Measurements from ENCODE around the gene NUAK1.

The NUAK1 gene

GRCh38 chr12:106176560-106176959, 37.8 kb upstream of the NUAK1 start:
- peaks cover 60% of the 10 kb centered on the region for H3K4me1 ChIP-seq (ENCODE audit: low read depth, poor library complexity, severe bottlenecking)
- no peak overlapping the region for H3K9ac ChIP-seq
- no peak overlapping the region for H3K4me3 ChIP-seq (IDR thresholded peaks at IDR 0.05; ENCODE audit: insufficient read depth, low read depth, low read length)
- no peaks in the 10 kb centered on the region for H3K79me2 ChIP-seq (ENCODE audit: insufficient read depth, low read depth)
- H2AFZ ChIP-seq (ENCODE audit: low read depth) = no peak overlapping the region
- H3K36me3 ChIP-seq (ENCODE audit: insufficient read depth) = no peaks in the 10 kb centered on the region
- no peak overlapping the region for H3K27ac ChIP-seq
- H3K4me2 ChIP-seq = no peak overlapping the region
- no peak for TF ChIP-seq CTCF (conservative IDR thresholded peaks at IDR 0.05; ENCODE audit: low read depth, low read length)
- H4K20me1 ChIP-seq (ENCODE audit: insufficient read depth) = no peaks in the 10 kb centered on the region
- no peaks in the 10 kb centered on the region for H3K27me3 ChIP-seq (ENCODE audit: insufficient read depth, low read depth)

GRCh38 chr12:106174876-106175275, 36.1 kb upstream of the NUAK1 start:
- Histone ChIP-seq H3K4me2 (0 out of 2 replicates have a peak overlapping the region, but pooled peaks have one; percentile 27), H3K36me3 (ENCODE audit: insufficient read depth) (no peaks in the 10 kb centered on the region), H3K79me2 (ENCODE audit: insufficient read depth, low read depth) (no peaks in the 10 kb centered on the region), H3K4me3 (IDR thresholded peaks at IDR 0.05; ENCODE audit: insufficient read depth, low read depth, low read length) (no peak overlapping the region), H2AFZ (ENCODE audit: low read depth) (no peak overlapping the region), H3K4me1 (ENCODE audit: low read depth, poor library complexity, severe bottlenecking) (peaks cover 77% of the 10 kb centered on the region), H3K27ac (peak overlapping the region; percentile 93; the same call in 1 of the 2 replicates), H3K27me3 (ENCODE audit: insufficient read depth, low read depth) (no peaks in the 10 kb centered on the region), H4K20me1 (ENCODE audit: insufficient read depth) (no peaks in the 10 kb centered on the region), H3K9ac (no peak overlapping the region)
- no peak for TF ChIP-seq CTCF (conservative IDR thresholded peaks at IDR 0.05; ENCODE audit: low read depth, low read length)

GRCh38 chr12:106173442-106173841, 34.7 kb upstream of the NUAK1 start:
- no peaks in the 10 kb centered on the region for H3K79me2 ChIP-seq (ENCODE audit: insufficient read depth, low read depth)
- H3K36me3 ChIP-seq (ENCODE audit: insufficient read depth) = no peaks in the 10 kb centered on the region
- no peak overlapping the region for H3K9ac ChIP-seq
- peak overlapping the region; percentile 93 for H3K27ac ChIP-seq
- no peak for TF ChIP-seq CTCF (conservative IDR thresholded peaks at IDR 0.05; ENCODE audit: low read depth, low read length)
- H3K4me1 ChIP-seq (ENCODE audit: low read depth, poor library complexity, severe bottlenecking) = peaks cover 70% of the 10 kb centered on the region
- no peak overlapping the region for H2AFZ ChIP-seq (ENCODE audit: low read depth)
- no peak overlapping the region for H3K4me3 ChIP-seq (IDR thresholded peaks at IDR 0.05; ENCODE audit: insufficient read depth, low read depth, low read length)
- H3K27me3 ChIP-seq (ENCODE audit: insufficient read depth, low read depth) = no peaks in the 10 kb centered on the region
- peak overlapping the region; percentile 96 for H3K4me2 ChIP-seq
- H4K20me1 ChIP-seq (ENCODE audit: insufficient read depth) = no peaks in the 10 kb centered on the region

GRCh38 chr12:106171117-106171750, 32.5 kb upstream of the NUAK1 start:
- Histone ChIP-seq H3K27ac (peak overlapping the region; percentile 93), H3K9ac (peak overlapping the region; percentile 49), H3K4me1 (ENCODE audit: low read depth, poor library complexity, severe bottlenecking) (peaks cover 69% of the 10 kb centered on the region), H2AFZ (ENCODE audit: low read depth) (peak overlapping the region; percentile 23; the same call in 1 of the 2 replicates), H4K20me1 (ENCODE audit: insufficient read depth) (no peaks in the 10 kb centered on the region), H3K4me3 (IDR thresholded peaks at IDR 0.05; ENCODE audit: insufficient read depth, low read depth, low read length) (no peak overlapping the region), H3K4me2 (peak overlapping the region; percentile 96), H3K36me3 (ENCODE audit: insufficient read depth) (no peaks in the 10 kb centered on the region), H3K27me3 (ENCODE audit: insufficient read depth, low read depth) (no peaks in the 10 kb centered on the region), H3K79me2 (ENCODE audit: insufficient read depth, low read depth) (no peaks in the 10 kb centered on the region)
- no peak for TF ChIP-seq CTCF (conservative IDR thresholded peaks at IDR 0.05; ENCODE audit: low read depth, low read length)

Data from KMS-11 (cell line).